M059J (cell line): ENCODE measurements around the gene HTR5A. TPM values are rescaled to one million over a fixed set of nuclear protein-coding genes. Genes with fewer than 3 reads are reported as not detected.

ENCODE experiments used
- total RNA-seq: library from RNA; depleted of rRNA; stranded (reverse); fragments of >200 nt; shearing (Covaris generic); gene quantifications from 2 replicates; pipeline ENCODE4 v1.2.3, GENCODE V29; 2014; rRNA removed

The HTR5A gene
- total RNA-seq, 1 experiment from 2014 or later = not detected

Other genes with a start within 250 kb of the HTR5A start
- gene PAXIP1, start 67.2 kb upstream of the HTR5A start, total RNA-seq = 7.6 and 16.6 TPM in 2 replicates
- gene INSIG1, start 227.6 kb downstream of the HTR5A start, total RNA-seq = 440 and 573 TPM in 2 replicates